Left lung (tissue), 10 donors: Measurements from ENCODE around the gene PIK3R4. TPM values are rescaled to one million over a fixed set of nuclear protein-coding genes. Genes with fewer than 3 reads are reported as not detected.

Source experiments
- ATAC-seq: fragments of 200-7000 bp; cut with Tn5 transposase; one replicate; pipeline ENCODE4 v1.9.1; 2020; ENCODE audit warnings: moderate library complexity
- DNase-seq, 4 donors: peaks; one replicate each; pipeline ENCODE4 v3.0.0-alpha.2; 2013 to 2020
- H3K27ac ChIP-seq, 2 donors: fragments of 200-600 bp; sonication (generic) in 1 of 2; one replicate each; pipeline versions ENCODE4 v1.5.0 to v1.8.0; 2020 to 2021
- H3K27me3 ChIP-seq, 2 donors: fragments of 200-600 bp; sonication (generic) in 1 of 2; one replicate each; pipeline versions ENCODE4 v1.5.0 to v1.8.0; 2020 to 2021
- H3K36me3 ChIP-seq, 2 donors: fragments of 200-600 bp; sonication (generic) in 1 of 2; one replicate each; pipeline versions ENCODE4 v1.5.0 to v1.8.0; 2020 to 2021
- H3K4me1 ChIP-seq, 2 donors: fragments of 200-600 bp; one replicate each; pipeline ENCODE4 v1.8.0; 2021
- H3K4me3 ChIP-seq, 2 donors: fragments of 200-600 bp; sonication (generic) in 1 of 2; one replicate each; pipeline versions ENCODE4 v1.5.0 to v1.8.0; 2020 to 2021; ENCODE audit warnings: mild to moderate bottlenecking in 1 of 2
- H3K9me3 ChIP-seq, 2 donors: fragments of 200-600 bp; sonication (generic) in 1 of 2; one replicate each; pipeline versions ENCODE4 v1.5.0 to v1.8.0; 2020 to 2021
- CTCF ChIP-seq, 2 donors: fragments of 200-600 bp; sonication (generic) in 1 of 2; IDR thresholded peaks; one replicate each; pipeline versions ENCODE4 v1.5.0 to v1.8.0; 2021; ENCODE audit warnings: antibody characterized with exemption in 2 of 2
- intact Hi-C, 2 donors: fragments of 100-400 bp; cut with DNase I; formaldehyde crosslinking; loops; one replicate each; pipeline versions ENCODE4 v1.11.2 to v1.14.2; 2022
- polyA plus RNA-seq, 6 donors: library from polyadenylated mRNA; unstranded; fragments of 120-200 nt; gene quantifications; one replicate each; pipeline ENCODE4 v1.2.1, GENCODE V29; 2013; ENCODE audit not compliant: insufficient read length in 6 of 6
- total RNA-seq, 2 donors: library from RNA; stranded (reverse); fragmentation: NEBNext Ultra II Directional; extraction: Animal tissue kit (Norgen Biotek cat#: 25700); gene quantifications; one replicate each; pipeline ENCODE4 v1.2.1, GENCODE V29; 2021
- donor health status: DM: no; HTN: yes; CAD: no.
- donor health status: DM: no; HTN: no; CAD: no.

The PIK3R4 gene
- total and polyA plus RNA-seq, 8 donors = 24.8 to 58.3 (median 46.0) TPM

DNA sequence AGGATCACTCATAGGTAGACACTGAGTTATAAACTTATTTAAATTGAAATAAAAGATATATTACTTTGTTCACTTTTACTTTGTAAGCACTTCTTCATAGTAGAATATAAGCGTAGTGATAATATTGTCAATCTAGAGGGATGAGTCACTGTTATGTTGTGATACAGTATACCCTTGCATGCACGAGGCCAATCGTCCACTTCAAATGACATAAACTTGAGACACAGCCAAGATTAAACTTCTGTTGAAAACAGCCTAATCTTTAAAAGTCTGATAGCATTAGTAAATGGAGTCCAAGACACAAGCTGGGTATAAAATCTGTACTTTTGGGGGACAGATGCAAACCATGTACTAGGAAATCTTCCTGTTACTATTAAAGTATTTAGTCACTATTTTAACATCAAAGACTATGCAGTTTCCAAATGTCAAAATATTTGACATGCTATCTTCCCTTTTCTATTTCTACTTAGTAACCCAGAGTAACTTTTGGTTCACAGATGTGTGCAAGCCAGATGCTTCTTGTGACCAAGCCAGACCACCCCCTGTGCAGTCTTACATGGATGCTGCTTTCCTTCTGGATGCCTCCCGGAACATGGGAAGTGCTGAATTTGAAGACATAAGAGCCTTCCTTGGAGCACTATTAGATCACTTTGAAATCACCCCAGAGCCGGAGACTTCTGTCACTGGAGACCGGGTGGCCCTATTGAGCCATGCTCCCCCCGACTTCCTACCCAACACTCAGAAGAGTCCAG, 85.3 kb downstream of the PIK3R4 start:
- ATAC-seq (no peak), DNase-seq (peak in 1 of 4 donors; percentile 19)
- H3K4me3 ChIP-seq = no peak overlapping the region
- intact Hi-C loops = no loop called here
- no peaks in the 10 kb centered on the region for H3K4me1 ChIP-seq
- H3K9me3 ChIP-seq = no peaks in the 10 kb centered on the region
- no peaks in the 10 kb centered on the region for H3K36me3 ChIP-seq
- H3K27ac ChIP-seq = no peak overlapping the region
- H3K27me3 ChIP-seq = no peaks in the 10 kb centered on the region
- no peak for TF ChIP-seq CTCF (IDR thresholded peaks at IDR 0.05)

DNA sequence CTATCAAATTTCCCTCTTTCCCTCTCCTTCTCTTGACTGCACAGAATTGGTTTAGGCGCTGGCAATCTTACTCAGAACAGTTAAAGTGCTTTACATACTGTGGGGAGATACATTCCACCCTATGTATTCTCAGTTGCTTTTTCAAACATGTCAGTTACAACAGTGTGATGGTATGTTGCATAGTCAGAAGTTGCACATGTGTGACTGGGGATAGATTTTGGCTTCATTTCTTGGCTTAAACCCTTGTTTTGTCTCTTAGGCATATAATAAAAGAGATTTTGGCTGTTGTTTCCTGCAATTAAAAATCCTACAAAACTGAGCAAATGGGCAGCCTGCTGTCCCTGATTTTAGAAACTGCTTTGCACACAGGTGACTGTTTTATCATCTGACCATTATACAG, 86.7 kb downstream of the PIK3R4 start:
- H3K27ac ChIP-seq = no peak overlapping the region
- DNase-seq = peak in 2 of 4 donors; percentile 64 to 69
- intact Hi-C loops = no loop called here
- no peaks in the 10 kb centered on the region for H3K4me1 ChIP-seq
- no peak for TF ChIP-seq CTCF (IDR thresholded peaks at IDR 0.05)
- H3K4me3 ChIP-seq = no peak overlapping the region
- no peaks in the 10 kb centered on the region for H3K27me3 ChIP-seq
- no peaks in the 10 kb centered on the region for H3K9me3 ChIP-seq
- ATAC-seq = no peak
- no peaks in the 10 kb centered on the region for H3K36me3 ChIP-seq

DNA sequence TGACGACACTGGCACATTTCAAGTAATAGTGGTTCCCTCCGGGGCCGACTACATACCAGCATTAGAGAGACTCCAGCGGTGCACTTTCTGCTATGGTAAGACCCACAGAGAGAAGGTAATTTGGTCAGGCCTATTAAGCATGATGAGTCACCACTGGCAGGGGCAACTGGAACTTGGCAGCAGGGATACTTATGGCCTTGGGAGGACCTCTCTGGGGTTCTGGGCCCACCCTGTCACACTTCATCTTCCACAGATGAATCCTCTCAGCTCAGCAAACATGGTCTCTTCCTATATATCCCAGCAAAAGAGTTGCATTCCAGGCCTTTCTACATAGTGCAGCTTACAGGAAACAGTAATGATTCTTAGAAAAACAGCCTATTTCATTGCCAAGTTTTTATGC, 88.0 kb downstream of the PIK3R4 start:
- DNase-seq = peak in 2 of 4 donors; percentile 42 to 48
- Histone ChIP-seq H3K4me1 (no peaks in the 10 kb centered on the region), H3K4me3 (no peak overlapping the region), H3K36me3 (no peaks in the 10 kb centered on the region), H3K27ac (no peak overlapping the region), H3K27me3 (no peaks in the 10 kb centered on the region), H3K9me3 (no peaks in the 10 kb centered on the region)
- intact Hi-C loops = no loop called here
- no peak for TF ChIP-seq CTCF (IDR thresholded peaks at IDR 0.05)
- no peak for ATAC-seq

DNA sequence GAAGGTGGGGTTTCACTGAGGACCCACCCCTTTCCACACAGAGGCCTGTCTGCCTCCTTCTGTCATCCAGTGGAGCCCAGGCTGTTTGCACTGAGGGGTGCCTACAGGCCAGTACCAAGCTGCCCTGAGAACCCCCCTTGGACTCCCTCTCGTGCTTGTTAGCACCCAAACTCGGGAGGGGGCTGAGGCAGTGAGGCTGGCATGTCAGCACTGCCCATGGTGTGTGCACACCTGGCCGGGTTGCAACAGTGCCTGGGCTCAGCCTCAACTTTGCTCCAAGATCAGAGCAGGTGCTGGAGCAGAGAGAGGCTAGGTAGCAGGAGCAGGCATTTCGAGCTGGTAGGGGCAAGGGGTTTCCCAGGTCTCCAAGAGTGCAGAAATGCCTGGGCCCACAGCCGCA, 90.0 kb downstream of the PIK3R4 start:
- DNase-seq (peak in 1 of 4 donors; percentile 56), ATAC-seq (no peak)
- no peak overlapping the region for H3K4me3 ChIP-seq
- H3K4me1 ChIP-seq = no peaks in the 10 kb centered on the region
- H3K27ac ChIP-seq = no peak overlapping the region
- no peaks in the 10 kb centered on the region for H3K36me3 ChIP-seq
- TF ChIP-seq CTCF (IDR thresholded peaks at IDR 0.05) = no peak
- no peaks in the 10 kb centered on the region for H3K9me3 ChIP-seq
- intact Hi-C loops = no loop called here
- H3K27me3 ChIP-seq = no peaks in the 10 kb centered on the region

DNA sequence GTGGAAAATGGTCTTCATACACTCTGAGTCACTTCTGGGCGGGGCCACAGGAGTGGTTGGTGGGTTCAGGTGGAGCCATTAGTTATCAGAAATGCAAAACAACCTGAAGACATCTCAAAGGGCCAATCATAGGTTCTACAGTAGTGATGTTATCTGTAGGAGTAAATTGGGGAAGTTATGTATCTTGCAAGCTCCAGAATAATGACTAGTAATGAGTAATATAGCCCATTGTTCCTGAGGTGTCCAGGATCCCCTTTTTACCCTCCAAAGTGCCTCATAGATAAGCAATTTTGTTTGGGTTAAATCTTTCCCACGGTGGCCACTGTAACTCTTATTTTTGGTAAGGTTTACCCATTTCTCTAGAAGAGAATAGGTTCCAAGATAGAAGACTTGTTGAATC, 91.7 kb downstream of the PIK3R4 start:
- H3K27me3 ChIP-seq = no peaks in the 10 kb centered on the region
- no peaks in the 10 kb centered on the region for H3K9me3 ChIP-seq
- no peak overlapping the region for H3K27ac ChIP-seq
- no peaks in the 10 kb centered on the region for H3K4me1 ChIP-seq
- no peak overlapping the region for H3K4me3 ChIP-seq
- DNase-seq (no peak), ATAC-seq (no peak)
- intact Hi-C loops = no loop called here
- TF ChIP-seq CTCF (IDR thresholded peaks at IDR 0.05) = no peak
- no peaks in the 10 kb centered on the region for H3K36me3 ChIP-seq
